ENCODE data around the gene FARP1.

- TF ChIP-seq CTCF (IDR thresholded peaks at IDR 0.05): no peak
- TF ChIP-seq POLR2A (IDR thresholded peaks at IDR 0.05): no peak
Observed at GRCh38 chr13:98251708-98252107, 108.8 kb downstream of the FARP1 start.

Measured in body of pancreas (tissue), 4 donors.